Measurements from ENCODE around the gene CDH23. TPM values are rescaled to one million over a fixed set of nuclear protein-coding genes. Genes with fewer than 3 reads are reported as not detected.

Gene CDH23
- polyA plus RNA-seq, 1 donor (not counting 4 experiments of a cell fraction or from before 2014, with no cell fraction given), result 0.01 TPM

GRCh38 chr10:71706216-71707121, 309.7 kb downstream of the CDH23 start:
- Histone ChIP-seq H3K4me2 (ENCODE audit: control insufficient read depth, extremely low read depth, insufficient read depth, low read depth, low read length) (no peak overlapping the region), H3K36me3 (ENCODE audit: control insufficient read depth in 2 of 2, extremely low read depth in 1 of 2, insufficient read depth in 2 of 2, low read length in 2 of 2) (no peaks in the 10 kb centered on the region), H3K9me3 (ENCODE audit: control insufficient read depth, low read depth, low read length) (no peaks in the 10 kb centered on the region), H3K9ac (ENCODE audit: control insufficient read depth, extremely low read depth, insufficient read depth, low read length) (no peak overlapping the region), H2AFZ (ENCODE audit: control insufficient read depth, low read length) (no peak overlapping the region), H3K4me3 (ENCODE audit: control insufficient read depth in 2 of 3, extremely low read depth in 1 of 3, insufficient read depth in 2 of 3, low read depth in 1 of 3, low read length in 3 of 3) (no peak overlapping the region), H3K27ac (ENCODE audit: control insufficient read depth, insufficient read depth, low read length) (no peak overlapping the region), H4K20me1 (ENCODE audit: control insufficient read depth, extremely low read depth, insufficient read depth, low read length) (no peaks in the 10 kb centered on the region), H3K9me1 (ENCODE audit: control insufficient read depth, extremely low read depth, insufficient read depth, low read length) (no peaks in the 10 kb centered on the region), H3K27me3 (ENCODE audit: control insufficient read depth, extremely low read depth, insufficient read depth, low read length) (no peaks in the 10 kb centered on the region), H3K79me2 (ENCODE audit: control insufficient read depth, insufficient read depth, low read length) (no peaks in the 10 kb centered on the region), H3K4me1 (ENCODE audit: control insufficient read depth, extremely low read depth, insufficient read depth, low read length) (peaks cover 11% of the 10 kb centered on the region)
- no peak for FAIRE-seq
- dilution Hi-C loops (cut with MboI; ENCODE audit: extremely low pct_ligation_motif_present, low sequenced_read_pairs), result no loop called here
- no peak for DNase-seq (ENCODE audit: low read depth, low spot score)
- no peak for TF ChIP-seq CTCF (optimal IDR thresholded peaks at IDR 0.05 in 1 of 3, IDR thresholded peaks at IDR 0.05 in 1 of 3, conservative IDR thresholded peaks at IDR 0.05 in 1 of 3; ENCODE audit: extremely low read depth in 1 of 3, insufficient read depth in 2 of 3, low read length in 3 of 3)
- TF ChIP-seq EZH2 (IDR thresholded peaks at IDR 0.05; ENCODE audit: low read length), result no peak

GRCh38 chr10:71707240-71707789, 310.6 kb downstream of the CDH23 start:
- dilution Hi-C loops (cut with MboI; ENCODE audit: extremely low pct_ligation_motif_present, low sequenced_read_pairs), result no loop called here
- TF ChIP-seq CTCF (optimal IDR thresholded peaks at IDR 0.05 in 1 of 3, IDR thresholded peaks at IDR 0.05 in 1 of 3, conservative IDR thresholded peaks at IDR 0.05 in 1 of 3; ENCODE audit: extremely low read depth in 1 of 3, insufficient read depth in 2 of 3, low read length in 3 of 3) (no peak), EZH2 (IDR thresholded peaks at IDR 0.05; ENCODE audit: low read length) (no peak)
- Histone ChIP-seq H3K9ac (ENCODE audit: control insufficient read depth, extremely low read depth, insufficient read depth, low read length) (no peak overlapping the region), H3K4me2 (ENCODE audit: control insufficient read depth, extremely low read depth, insufficient read depth, low read depth, low read length) (no peak overlapping the region), H3K27ac (ENCODE audit: control insufficient read depth, insufficient read depth, low read length) (no peak overlapping the region), H3K4me3 (ENCODE audit: control insufficient read depth in 2 of 3, extremely low read depth in 1 of 3, insufficient read depth in 2 of 3, low read depth in 1 of 3, low read length in 3 of 3) (no peak overlapping the region), H3K9me3 (ENCODE audit: control insufficient read depth, low read depth, low read length) (no peaks in the 10 kb centered on the region), H3K27me3 (ENCODE audit: control insufficient read depth, extremely low read depth, insufficient read depth, low read length) (no peaks in the 10 kb centered on the region), H4K20me1 (ENCODE audit: control insufficient read depth, extremely low read depth, insufficient read depth, low read length) (no peaks in the 10 kb centered on the region), H3K36me3 (ENCODE audit: control insufficient read depth in 2 of 2, extremely low read depth in 1 of 2, insufficient read depth in 2 of 2, low read length in 2 of 2) (no peaks in the 10 kb centered on the region), H2AFZ (ENCODE audit: control insufficient read depth, low read length) (no peak overlapping the region), H3K9me1 (ENCODE audit: control insufficient read depth, extremely low read depth, insufficient read depth, low read length) (no peaks in the 10 kb centered on the region), H3K4me1 (ENCODE audit: control insufficient read depth, extremely low read depth, insufficient read depth, low read length) (peaks cover 11% of the 10 kb centered on the region), H3K79me2 (ENCODE audit: control insufficient read depth, insufficient read depth, low read length) (no peaks in the 10 kb centered on the region)
- DNase-seq (ENCODE audit: low read depth, low spot score), result no peak
- FAIRE-seq, result no peak
